HG02981 (cell line): ENCODE results near the gene NSD2.
"Not testable (repeated sequence)": the region's sequence is repeated elsewhere in the genome, so short reads cannot be mapped to it uniquely, and the experiment has no call there.

ENCODE experiments used
- ATAC-seq: cut with Tn5 transposase; IDR thresholded peaks from one replicate; pipeline ENCODE4 v1.9.1; 2021; ENCODE audit warnings: mild to moderate bottlenecking, moderate library complexity; ENCODE audit not compliant: unreplicated experiment

The NSD2 gene

DNA sequence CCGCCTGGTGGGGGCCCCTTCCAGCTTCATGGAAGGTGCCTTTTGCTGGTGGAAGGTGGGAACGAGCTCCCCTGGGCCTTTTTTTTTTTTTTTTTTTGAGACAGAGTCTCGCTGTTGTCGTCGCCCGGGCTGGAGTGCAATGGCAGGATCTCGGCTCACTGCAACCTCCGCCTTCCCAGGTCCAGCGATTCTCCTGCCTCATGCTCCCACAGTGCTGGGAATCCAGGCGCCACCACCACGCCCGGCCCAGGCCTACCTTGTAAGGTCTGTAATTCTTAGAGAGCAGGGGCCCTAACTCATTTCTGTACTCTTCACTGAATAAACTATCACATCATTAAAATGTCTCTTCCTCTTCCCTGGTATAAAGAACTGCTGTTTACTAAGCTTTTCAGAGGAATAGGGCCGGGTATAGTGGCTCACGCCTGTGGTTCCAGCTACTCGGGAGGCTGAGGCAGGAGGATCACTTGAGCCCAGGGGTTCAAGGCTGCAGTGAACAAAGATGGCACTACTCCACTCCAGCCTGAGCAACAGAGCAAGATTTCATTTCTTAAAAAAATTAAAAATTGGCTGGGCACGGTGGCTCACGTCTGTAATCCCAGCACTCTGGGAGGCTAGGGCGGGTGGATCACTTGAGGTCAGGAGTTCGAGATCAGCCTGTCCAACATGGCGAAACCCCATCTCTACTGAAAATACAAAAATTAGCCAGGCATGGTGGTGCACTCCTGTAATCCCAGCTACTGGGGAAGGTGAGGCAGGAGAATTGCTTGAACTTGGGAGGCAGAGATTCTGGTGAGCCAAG is 122.7 kb downstream of the NSD2 start:
- not testable (repeated sequence) for ATAC-seq

- no peak for ATAC-seq
These were observed 123.7 kb downstream of the NSD2 start for GRCh38 chr4:1994938-1995337.

DNA sequence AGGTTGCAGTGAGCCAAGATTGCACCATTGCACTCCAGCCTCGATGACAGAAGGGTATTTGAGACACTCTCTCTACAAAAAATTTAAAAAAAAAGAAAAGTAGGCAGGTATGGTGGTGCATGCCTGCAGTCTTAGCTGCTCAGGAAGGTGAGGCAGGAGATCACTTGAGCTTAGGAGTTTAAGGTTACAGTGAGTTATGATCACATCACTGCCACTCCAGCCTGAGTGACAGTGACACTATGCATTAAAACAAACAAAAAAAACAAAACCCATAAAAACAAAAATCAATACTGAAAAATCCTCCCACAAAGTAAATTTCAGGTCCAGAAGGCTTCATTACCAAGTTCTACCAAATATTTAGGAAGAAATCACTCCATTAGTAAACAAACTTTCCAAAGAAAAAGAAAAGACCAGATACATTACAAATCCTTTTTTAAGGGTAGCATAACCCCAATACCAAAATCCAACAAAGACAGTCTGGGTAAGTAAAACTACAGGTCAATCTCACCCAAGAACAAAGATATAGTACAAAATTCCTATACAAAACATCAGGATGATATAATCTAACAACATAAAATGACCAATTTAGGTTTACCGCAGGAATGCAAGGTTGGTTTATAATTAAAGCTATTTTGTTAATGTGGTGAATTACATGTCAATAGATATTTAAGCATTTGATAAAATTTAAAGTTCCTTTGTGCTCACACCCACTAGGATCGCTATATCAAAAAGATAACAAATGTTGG is 125.8 kb downstream of the NSD2 start:
- ATAC-seq, result no peak

- ATAC-seq, result no peak
These were observed 126.5 kb downstream of the NSD2 start for GRCh38 chr4:1997712-1998111.

GRCh38 chr4:1998296-1998695 is 127.1 kb downstream of the NSD2 start:
- no peak for ATAC-seq

DNA sequence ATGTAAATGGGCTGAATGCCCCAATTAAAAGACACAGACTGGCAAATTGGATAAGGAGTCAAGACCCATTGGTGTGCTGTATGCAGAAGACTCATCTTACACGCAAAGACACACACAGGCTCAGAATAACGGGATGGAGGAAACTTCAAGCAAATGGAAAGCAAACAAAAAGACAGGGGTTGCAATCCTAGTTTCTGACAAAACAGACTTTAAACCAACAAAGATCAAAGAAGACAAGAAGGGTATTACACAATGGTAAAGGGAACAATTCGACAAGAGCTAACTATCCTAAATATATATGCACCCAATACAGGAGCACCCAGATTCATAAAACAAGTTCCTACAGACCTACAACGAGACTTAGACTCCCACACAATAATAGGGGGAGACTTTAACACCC is 128.1 kb downstream of the NSD2 start:
- ATAC-seq, result not testable (repeated sequence)

DNA sequence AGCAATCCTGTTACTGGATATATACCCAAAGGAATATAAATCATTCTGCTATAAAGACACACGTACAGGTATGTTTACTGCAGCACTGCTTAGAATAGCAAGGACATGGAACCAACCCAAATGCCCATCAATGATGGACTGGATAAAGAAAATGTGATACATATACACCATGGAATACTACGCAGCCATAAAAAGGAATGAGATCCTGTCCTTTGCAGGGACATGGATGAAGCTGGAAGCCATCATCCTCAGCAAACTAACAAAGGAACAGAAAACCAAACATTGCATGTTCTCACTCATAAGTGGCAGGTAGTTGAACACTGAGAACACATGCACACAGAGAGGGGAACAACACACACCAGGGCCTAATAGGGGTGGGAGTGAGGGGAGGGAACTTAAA is 132.2 kb downstream of the NSD2 start:
- ATAC-seq, result not testable (repeated sequence)

GRCh38 chr4:2006367-2006766 is 135.2 kb downstream of the NSD2 start:
- ATAC-seq, result no peak

DNA sequence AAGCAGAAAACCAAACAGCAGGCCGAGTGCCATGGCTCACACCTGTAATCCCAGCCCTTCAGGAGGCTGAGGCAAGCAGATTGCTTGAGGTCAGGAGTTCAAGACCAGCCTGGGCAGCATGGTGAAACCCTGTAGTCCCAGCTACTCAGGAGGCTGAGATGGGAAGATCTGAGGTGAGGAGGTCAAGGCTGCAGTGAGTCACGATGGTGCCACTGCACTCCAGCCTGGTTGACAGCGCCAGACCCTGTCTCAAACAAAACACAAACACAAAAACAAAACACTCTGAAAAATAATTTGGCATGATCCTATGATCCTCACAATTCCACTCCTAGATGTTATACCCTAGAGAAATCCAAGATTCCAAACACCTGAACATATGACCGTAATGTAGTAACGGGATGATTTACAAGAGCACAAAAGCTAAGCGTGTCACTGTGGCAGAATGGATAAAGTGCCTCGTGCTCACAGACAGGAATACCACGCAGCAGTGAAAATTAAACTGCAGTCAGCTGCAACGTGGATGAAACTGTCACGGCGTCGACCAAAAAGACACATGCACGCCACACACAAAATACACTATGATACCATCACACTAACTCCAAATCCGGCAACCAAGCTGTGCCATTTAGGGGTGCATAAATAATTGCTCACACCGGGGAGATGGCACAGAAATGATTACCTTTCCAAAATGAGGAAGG is 135.9 kb downstream of the NSD2 start:
- ATAC-seq, result no peak

- no peak for ATAC-seq
These were observed 136.8 kb downstream of the NSD2 start for GRCh38 chr4:2007804-2008670.

DNA sequence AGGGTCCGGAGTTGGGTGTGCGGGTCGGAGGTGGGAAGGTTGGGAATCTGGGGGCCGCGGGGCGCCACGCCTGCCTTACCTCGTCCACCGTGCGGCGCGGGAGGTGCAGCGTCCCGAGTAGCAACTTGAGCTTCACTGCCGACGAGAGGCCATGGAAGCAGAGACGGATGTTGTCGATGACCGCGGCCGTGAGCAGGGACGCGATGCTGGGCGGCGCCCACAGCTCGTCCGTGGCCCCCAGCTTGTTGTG is 137.4 kb downstream of the NSD2 start:
- ATAC-seq, result no peak

DNA sequence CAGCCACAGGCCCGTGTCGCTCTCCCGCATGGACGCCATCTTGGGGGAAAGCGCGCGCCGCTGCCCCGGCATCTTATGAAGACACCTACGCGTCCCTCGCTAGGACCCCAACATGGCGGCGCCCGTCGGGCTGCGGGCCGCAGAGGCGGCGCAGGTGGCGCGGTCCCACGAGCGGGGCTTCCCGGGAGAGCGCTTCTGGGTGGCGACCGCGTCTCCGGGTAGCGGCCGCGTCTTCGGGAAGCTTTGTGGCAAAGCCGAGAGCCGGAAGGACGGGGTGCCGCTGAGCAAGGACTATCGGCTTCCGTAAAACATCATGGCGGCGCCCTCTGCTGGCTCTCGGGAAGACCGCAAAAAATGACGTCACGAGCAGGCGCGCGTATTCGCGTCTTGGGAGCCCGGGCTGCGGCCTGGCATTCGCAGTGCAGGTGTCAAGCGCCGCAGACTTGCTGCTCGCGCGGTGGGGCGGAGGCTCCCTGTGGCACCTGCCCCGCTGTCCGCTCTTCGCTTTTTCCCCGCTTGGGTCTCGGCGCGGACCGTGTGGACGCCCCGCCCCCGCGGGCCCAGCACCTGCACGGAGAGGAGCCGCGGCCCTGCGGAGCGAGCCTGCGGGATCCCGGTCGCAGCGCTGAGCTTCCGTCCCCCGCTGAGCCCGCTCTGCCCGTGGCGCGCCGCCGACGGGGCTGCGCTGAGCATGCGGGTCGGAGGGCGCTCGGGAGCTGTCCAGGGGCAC is 137.9 kb downstream of the NSD2 start, which contains the start of gene NELFA:
NELFA (minus strand) TSS at position 54 of the 730 bp plus-strand sequence; CDS start at position 39, 15 bp downstream.
- ATAC-seq, result peak; percentile 81

DNA sequence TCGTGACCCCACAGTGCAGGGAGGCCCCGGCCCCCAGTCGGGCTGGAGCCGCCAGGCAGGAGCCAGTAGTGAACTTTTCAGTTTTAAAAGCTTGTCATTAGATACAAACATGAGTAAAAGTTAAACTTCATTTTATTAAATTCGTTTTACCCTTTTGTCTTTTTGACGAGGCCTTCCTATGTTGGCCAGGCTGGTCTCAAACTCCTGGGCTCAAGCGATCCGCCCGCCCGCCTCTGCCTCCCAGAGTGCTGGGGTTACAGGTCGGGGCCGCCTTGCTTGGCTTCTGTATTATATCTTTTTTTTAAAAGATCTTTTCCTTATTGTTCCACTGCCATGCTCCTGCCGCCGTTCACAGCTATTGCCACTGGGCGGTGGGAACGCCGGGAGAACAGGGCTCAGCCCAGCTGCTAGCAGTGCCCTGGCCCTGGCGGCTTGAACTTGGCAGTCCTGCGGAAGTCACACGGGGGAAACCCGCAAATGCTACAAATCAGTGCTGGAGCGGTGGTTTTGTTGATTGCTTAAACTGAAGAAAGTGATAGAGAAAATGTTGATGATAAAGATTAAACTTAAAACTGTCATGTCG is 138.5 kb downstream of the NSD2 start:
- peak; percentile 15 for ATAC-seq

GRCh38 chr4:2011583-2011982 is 140.4 kb downstream of the NSD2 start:
- no peak for ATAC-seq

DNA sequence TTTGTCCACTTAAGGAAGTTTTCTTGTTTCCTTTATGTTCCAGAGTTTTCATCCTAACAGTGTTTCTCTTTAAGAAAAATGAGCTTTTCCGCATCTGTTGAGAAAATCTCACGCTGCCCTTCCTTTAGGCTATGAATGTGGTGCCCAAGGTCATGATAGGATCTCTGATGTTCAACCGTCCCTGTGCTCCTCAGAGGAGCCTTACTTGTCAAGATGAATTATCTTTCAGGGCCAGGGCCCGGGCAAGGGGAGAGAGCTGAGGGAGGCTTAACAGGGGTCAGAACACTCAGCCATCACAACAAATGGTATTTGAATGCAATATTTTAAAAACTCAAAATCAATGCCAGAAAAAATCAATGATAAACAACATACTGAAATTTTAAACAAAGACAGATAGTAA is 143.8 kb downstream of the NSD2 start:
- no peak for ATAC-seq

DNA sequence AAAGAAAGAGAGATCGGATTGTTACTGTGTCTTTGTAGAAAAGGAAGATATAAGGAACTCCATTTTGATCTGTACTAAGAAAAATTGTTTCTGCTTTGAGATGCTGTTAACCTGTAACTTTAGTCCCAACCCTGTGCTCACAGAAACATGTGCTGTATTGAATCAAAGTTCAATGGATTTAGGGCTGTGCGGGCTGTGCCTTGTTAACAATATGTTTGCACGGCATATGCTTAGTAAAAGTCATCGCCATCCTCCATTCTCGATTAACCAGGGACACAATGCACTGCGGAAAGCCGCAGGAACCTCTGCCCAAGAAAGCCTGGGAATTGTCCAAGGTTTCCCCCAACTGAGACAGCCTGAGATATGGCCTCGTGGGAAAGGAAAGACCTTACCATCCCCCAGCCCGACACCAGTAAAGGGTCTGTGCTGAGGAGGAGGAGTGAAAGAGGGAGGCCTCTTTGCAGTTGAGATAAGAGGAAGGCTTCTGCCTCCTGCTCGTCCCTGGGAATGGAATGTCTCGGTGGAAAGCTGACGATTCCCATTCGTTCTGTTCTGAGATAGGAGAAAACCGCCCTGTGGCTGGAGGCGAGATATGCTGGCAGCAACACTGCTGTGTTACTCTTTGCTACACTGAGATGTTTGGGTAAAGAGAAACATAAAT is 150.3 kb downstream of the NSD2 start:
- not testable (repeated sequence) for ATAC-seq

- no peak for ATAC-seq
These were observed 153.5 kb downstream of the NSD2 start for GRCh38 chr4:2024683-2025082.

DNA sequence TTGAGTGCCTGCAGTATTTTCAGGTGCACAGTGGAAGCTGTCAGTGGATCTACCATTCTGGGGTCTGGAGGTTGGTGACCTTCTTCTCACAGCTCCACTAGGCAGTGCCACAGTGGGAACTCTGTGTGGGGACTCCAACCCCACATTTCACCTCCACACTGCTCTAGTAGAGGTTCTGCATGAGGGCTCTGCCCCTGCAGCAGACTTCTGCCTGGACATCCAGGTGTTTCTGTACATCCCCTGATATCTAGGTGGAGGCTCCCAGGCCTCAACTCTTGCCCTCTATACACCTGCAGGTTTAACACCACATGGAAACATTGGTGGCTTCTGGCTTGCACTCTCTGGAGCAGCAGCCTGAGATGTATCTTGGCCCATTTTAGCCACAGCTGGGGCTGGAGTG is 154.6 kb downstream of the NSD2 start:
- no peak for ATAC-seq

- ATAC-seq, result not testable (repeated sequence)
These were observed 155.9 kb downstream of the NSD2 start for GRCh38 chr4:2027120-2027519.
